Measurements from ENCODE around the gene GARNL3. TPM values are rescaled to one million over a fixed set of nuclear protein-coding genes. Genes with fewer than 3 reads are reported as not detected.
A peak's percentile ranks its signal among the peaks of the same experiment; 100 is the strongest.

GARNL3 gene
- total RNA-seq, 1 donor from 2014 or later = 7.4 TPM

GRCh38 chr9:127232833-127233549, 31.6 kb upstream of the GARNL3 start:
- ATAC-seq (no peak), DNase-seq (ENCODE audit: low spot score) (no peak)

GRCh38 chr9:127233550-127233949, 31.0 kb upstream of the GARNL3 start:
- DNase-seq (ENCODE audit: low spot score) (no peak), ATAC-seq (no peak)

- DNase-seq (ENCODE audit: low spot score) (no peak), ATAC-seq (no peak)
Measured at GRCh38 chr9:127233989-127234388, 30.6 kb upstream of the GARNL3 start.

GRCh38 chr9:127237801-127238200, 26.8 kb upstream of the GARNL3 start:
- ATAC-seq (no peak), DNase-seq (ENCODE audit: low spot score) (no peak)

- ATAC-seq = no peak
- no peak for DNase-seq (ENCODE audit: low spot score)
Measured at GRCh38 chr9:127241354-127241753, 23.2 kb upstream of the GARNL3 start.

GRCh38 chr9:127244609-127245601, 19.7 kb upstream of the GARNL3 start:
- peak; percentile 99 for DNase-seq (ENCODE audit: low spot score)
- peak; percentile 96 for ATAC-seq

GRCh38 chr9:127245637-127246164, 18.9 kb upstream of the GARNL3 start:
- DNase-seq (ENCODE audit: low spot score) = peak; percentile 82
- ATAC-seq = peak; percentile 77

- ATAC-seq (no peak), DNase-seq (ENCODE audit: low spot score) (no peak)
Measured at GRCh38 chr9:127248241-127248640, 16.3 kb upstream of the GARNL3 start.

GRCh38 chr9:127249877-127250276, 14.7 kb upstream of the GARNL3 start:
- ATAC-seq (no peak), DNase-seq (ENCODE audit: low spot score) (no peak)

- ATAC-seq = no peak
Measured at GRCh38 chr9:127250896-127251391, 13.6 kb upstream of the GARNL3 start.

GRCh38 chr9:127252410-127253318, 11.9 kb upstream of the GARNL3 start:
- DNase-seq (ENCODE audit: low spot score) = no peak
- no peak for ATAC-seq

More at GRCh38 chr9:127250896-127251391, 13.6 kb upstream of the GARNL3 start:
- no peak for DNase-seq (ENCODE audit: low spot score)

- no peak for ATAC-seq
- DNase-seq (ENCODE audit: low spot score) = no peak
Measured at GRCh38 chr9:127253446-127253845, 11.1 kb upstream of the GARNL3 start.

GRCh38 chr9:127255692-127256091, 8.9 kb upstream of the GARNL3 start:
- no peak for ATAC-seq

GRCh38 chr9:127256324-127256723, 8.2 kb upstream of the GARNL3 start:
- peak; percentile 68 for ATAC-seq
- no peak for DNase-seq (ENCODE audit: low spot score)

More at GRCh38 chr9:127255692-127256091, 8.9 kb upstream of the GARNL3 start:
- DNase-seq (ENCODE audit: low spot score) = no peak

GRCh38 chr9:127258606-127259471, 5.7 kb upstream of the GARNL3 start:
- DNase-seq (ENCODE audit: low spot score) (no peak), ATAC-seq (no peak)

GRCh38 chr9:127262602-127263001, 2.0 kb upstream of the GARNL3 start:
- no peak for ATAC-seq
- no peak for DNase-seq (ENCODE audit: low spot score)

GRCh38 chr9:127263237-127263636, 1.3 kb upstream of the GARNL3 start:
- no peak for ATAC-seq
- DNase-seq (ENCODE audit: low spot score) = no peak

GRCh38 chr9:127263664-127264063, 910 bp upstream of the GARNL3 start:
- peak; percentile 95 for ATAC-seq
- no peak for DNase-seq (ENCODE audit: low spot score)

- ATAC-seq (no peak), DNase-seq (ENCODE audit: low spot score) (no peak)
Measured at GRCh38 chr9:127267793-127268525, 3.4 kb downstream of the GARNL3 start.

All from left lobe of liver (tissue), 2 donors.